Stimulated activated naive CD4-positive, alpha-beta T cell (primary cell): ENCODE measurements around the gene QRICH1.

Source experiments
- DNase-seq, 6 experiments: peaks; one replicate each; lab custom pipeline; 2025; lab: John Stamatoyannopoulos, UW

Gene QRICH1

DNA sequence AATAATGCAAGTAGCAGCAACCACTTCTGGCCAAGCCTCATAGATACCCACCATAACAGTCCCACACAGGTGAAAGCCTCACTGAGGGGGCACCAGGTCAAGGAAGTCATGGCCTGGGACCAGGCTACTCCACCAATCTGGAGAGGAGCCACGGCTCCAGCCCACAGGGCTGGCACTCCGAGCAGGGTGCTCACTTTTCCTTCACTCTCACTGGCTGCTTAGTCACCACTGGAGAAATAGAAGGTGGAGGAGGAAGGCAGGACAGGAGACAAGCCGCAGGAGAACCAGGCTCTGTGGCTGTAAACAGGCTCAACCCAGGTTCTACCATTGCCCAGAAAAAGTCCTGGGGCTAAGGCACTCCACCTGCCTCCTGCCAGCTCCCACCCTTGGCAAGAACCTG is 25.6 kb upstream of the QRICH1 start:
- DNase-seq, result no peak

DNA sequence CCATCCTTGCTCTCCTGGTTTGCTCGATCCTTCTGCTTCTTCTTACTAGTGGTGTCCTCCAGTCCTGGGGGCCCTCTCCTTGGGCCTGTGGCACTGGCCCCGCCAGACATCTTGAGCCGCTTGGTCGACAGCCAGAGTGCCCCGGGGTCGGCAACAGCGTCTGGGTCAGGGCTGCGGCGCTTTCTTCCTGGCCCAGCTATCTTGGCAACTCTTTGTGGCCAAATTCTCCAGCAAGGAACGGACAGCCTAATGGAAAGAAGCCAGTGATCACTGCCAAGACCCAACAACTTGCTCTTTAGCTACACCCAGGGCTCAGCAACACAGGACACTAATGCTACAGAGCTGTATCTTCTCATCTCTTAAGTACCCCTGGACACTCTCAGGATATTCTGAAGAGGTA is 25.2 kb upstream of the QRICH1 start:
- DNase-seq, result no peak

DNA sequence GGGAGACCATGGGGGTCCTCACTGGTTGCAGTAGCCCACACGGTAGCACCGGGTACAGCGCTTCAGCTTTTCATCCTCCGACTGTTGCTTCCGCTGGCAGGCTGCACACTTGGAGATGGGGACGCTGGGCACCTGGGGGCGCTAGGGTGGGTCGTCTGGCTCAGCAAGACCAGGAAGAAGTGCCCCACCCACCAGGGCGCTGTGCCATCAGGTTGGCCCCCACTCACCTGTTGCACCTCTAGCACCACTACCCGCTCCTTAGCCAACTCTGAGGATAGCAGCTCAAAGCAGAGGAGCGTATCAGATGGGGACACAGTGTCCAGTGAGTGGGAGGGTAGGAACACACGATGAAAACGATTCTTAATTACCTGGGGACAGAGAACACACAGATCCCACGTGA is 18.4 kb upstream of the QRICH1 start:
- no peak for DNase-seq

DNA sequence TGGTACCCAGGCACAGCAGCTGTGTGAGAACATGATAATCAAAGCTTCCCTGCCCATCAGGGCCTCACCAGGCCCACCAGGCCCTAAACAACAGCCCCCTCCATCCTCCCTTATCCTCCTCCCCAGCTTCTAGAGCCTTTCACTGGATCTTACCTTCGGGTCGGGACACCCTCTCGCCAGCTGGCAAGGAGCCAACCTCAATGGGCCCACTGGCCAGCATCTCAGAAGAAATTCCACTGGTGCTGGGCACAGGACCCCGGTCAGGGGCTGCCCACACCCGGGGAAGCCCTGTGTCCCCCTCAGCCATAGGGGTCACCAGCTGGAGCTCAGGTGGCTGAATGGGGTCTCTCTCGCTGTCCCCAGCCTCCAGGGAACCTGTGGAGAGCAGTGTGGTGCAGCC is 17.5 kb upstream of the QRICH1 start:
- DNase-seq, result no peak

DNA sequence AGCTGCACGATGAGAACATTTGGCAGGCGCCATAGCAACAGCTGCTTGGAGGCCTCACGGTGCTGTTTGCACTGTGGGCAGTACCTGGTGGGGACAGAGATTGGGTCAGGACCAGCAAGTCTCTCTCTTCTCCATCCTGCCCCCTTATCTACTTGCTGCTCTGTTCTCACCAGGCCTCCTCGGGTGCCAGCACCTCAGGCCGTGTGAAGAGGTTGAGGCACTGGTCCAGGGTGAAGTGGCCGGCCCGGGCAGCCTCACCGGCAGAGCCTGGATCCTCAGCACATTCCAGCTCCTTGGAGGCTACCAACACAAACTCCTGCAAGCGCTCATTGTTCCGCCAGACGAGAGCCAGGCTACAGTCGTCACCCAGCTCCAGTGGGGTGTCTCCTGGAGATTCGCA is 16.9 kb upstream of the QRICH1 start:
- no peak for DNase-seq

DNA sequence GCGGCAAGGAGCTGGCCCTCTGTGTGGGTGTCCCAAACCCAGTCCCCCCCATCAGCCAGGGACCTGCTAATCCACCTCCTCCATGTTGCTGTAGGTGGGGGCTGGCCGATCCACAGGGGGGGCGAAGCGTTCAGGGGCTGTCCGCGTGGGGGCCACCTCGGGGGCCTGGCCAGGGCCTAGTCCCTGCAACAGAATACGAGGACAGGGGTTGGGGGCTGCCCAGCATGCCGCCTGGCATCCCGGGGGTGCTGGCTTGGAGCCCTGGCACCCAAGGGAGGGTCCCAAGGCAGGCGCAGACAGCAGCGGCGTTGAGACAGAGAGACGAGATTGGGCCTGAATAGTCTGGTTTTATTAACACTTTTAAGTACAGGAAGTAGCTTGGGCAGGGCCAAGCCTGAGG is 14.5 kb upstream of the QRICH1 start:
- no peak for DNase-seq

DNA sequence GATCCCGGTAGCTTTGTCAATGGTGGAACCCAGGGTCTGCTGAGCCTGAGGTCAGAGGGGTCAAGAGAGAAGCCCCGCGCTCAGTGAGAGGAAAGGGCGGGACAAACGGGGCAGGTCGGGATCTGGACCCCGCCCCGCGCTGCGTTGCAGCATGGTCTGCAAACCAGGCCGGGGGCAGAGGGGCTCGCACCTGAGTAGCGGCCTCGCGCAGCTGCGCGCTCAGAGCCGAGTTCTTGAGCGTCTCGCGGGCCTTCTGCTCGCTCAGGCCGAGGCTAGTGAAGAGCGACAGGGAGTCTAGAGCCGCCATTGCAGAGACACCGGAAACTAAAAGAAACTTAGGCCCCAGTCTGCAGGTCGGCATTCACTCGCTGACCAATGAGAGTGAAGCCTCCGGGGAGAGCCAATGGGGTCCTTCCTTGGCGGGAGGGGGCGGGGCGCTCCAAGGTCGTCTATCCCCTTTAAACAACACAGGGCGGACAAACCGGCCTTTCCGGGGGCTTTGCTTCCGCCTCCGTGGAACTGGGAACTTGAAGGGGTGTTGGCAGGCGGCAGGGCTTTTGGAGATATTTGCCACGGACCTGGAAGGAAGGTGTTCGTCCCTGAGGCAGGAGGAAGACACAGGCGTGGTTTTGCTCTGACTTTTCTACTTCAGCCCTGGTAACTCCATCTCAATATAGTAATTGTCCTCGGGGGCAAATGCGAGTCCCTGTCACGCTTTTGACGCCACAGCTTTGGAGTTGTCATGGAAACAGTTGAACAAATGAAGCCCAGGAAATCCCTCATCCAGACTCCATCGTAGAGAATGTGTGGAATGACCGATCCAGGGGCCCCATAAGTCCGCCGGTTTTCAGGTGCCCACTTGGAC is 10.8 kb upstream of the QRICH1 start, which contains the start of gene QARS1:
Gene QARS1 (minus strand): TSS at position 331 of the 865 bp plus-strand sequence. CDS start 24 bp downstream, at position 307.
- peak; percentile 79 to 89 (median 84) for DNase-seq

DNA sequence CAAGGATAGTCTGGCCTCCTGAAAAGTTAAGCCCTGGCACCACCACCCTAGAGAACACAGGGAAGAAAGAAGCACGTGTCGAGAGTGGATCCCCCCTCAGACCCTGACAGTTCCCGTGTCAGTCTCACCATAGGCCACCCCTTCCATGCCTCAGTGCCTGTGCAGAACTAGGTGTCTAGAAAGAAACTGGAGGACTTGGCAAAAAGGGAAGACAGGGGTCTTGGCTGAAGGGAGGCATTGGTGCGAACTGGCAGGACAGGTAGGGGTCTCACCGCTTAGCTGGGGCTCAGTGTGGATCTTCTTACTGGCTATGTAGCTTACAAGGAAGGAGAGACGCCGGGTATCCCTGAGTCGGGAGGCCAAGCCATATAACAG is 10.2 kb upstream of the QRICH1 start:
- no peak for DNase-seq

DNA sequence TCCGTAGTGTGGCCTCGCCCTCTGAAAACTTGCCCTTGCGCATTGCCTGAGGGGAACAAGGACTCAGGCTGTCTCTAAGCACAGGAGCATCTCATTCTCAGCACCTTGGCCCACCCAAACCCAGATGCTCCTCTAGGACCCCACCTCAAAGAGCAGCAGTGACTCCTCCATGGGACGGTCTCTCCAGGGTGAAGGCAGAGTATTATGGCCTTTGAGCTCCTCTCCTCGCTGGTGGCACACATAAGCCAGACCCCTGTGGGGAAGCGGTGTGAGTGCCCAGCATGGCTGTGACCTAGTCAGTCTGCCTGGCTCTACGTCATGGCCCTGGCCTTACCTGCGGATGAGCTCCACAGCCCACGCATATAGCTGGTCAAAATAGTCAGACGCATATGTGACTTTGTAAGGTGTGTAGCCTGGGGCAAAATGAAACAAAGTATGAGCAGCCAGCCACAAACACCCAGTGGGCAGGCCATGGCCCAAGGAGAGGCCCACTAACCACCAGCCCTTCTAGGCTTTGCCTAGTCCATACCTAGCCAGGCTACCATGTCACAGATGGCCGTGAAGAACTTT is 6.3 kb upstream of the QRICH1 start:
- no peak for DNase-seq

DNA sequence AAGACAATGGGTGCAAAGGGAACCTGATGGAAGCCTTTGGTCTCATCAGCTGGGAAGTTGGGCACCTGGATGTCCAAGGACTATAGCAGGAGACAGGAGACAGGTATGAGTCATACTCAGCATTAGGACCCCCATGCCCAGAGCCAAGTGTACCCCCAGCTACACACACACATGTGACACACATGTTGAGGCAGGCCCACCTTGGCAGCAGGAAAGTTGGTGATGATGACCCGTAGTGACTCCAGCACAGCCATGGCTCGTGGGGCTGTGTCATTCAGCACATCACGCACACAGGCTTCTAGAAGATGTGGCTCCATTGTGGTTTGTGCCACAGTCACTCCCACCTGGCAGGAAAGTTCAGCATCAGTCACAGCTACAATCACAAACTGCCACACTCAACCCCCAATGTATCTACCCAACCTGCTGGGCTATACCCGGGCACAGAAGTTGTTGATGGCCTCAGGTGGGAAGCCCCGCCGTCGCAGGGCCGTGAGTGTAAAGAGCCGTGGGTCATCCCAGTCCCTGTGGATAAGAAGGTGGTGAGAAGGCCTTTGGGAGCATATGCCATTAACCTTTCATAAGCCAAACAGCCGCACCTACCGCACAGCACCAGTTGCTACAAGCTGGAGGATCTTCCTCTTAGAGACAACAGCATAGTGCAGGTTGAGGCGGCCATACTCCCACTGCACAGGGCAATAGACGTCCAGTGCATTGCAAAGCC is 5.2 kb upstream of the QRICH1 start:
- DNase-seq, result no peak

DNA sequence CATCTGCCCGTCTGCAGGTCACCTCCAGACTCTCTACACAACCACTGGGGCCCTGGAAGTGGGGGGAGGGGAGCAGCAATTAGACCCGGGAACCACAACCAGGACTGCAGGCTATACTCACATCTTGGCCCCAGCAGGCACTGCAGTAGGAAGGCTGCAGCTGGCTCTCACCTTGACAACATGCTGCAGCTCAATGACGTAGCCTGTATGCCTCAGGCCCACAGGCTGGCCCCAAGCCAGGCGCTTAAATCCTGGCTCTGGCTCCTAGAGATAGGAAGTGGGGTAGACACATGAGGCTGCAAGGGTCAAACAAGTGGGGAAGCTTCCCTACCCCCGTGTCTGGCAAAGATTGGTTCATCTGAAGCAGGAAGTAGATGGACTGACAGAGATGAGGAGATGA is 4.6 kb upstream of the QRICH1 start:
- no peak for DNase-seq

DNA sequence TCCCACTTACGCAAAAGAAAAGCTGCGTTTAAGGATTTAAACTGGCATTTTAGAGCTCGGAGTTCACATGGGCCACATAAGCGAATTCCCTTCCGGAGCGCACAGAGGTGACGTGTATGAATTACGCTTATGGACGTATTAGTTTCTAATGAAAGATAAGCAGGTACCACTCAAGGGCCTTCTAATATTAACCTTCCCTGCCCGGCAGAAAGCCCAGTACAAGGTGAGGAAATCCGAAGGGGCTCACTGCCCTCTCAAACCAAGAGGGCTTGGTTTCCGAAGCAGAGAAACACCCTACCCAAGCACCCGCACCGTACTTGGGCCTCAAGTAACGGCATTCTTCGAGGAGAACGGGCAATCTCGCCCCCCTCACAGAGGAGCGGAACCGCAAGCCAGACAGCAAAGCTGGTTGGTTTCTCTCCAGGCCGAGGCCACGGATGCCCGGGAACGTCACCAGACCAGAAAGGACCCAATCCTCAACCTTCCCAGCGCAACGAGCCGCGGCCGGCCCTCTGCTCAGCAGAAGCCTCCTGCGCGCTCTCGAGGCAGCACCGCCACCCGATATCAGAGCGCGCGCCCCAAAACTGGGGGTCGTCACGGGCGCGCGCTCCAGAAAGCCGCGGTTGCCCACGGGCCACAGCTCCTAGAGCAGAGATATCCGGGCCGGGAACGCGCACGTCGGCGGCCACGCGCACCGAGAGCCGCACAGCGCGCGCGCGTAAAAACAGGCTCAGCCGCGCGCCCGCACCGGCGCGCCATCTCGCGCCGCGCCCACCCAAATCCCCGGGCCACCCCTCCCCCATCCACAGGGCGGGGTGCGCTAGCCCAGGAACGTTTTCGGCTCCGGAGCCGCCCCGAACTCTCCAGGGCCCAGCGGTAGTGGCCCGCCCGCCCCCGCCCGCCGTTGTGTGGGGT is 676 bp downstream of the QRICH1 start:
- peak; percentile 66 to 89 (median 82) for DNase-seq

DNA sequence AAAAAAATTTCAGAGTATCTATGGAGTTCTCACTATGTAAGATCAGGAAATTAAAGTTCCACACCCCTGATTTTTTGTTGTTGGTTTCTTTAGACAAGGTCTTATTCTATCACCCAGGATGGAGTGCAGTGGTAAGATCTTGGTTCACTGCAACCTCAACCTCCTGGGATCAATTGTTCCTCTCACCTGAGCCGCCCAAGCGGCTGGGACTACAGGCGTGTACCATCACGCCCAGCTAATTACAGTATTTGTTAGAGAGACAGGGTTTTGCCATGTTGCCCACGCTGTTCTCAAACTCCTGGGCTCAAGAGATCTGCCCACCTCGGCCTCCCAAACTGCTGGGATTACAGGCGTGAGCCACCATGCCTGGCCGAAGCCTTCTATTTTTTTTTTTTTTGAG is 12.4 kb downstream of the QRICH1 start:
- no peak for DNase-seq

DNA sequence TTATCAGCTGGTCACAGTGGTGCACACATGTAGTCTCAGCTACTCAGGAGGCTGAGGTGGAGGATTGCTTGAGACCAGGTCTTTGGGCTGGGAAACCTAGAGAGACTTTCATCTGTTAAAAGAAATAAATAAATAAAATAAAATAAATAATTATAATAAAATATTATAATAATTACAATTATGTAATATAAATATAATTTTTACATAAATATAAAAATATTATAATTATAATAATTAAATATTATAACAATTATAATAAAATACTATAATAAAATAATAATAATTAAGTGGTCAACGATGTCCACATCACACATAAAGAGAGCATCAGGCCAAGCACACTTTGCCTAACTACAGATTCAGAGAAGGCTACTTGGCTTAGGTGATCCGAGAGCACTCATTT is 14.6 kb downstream of the QRICH1 start:
- DNase-seq, result no peak

DNA sequence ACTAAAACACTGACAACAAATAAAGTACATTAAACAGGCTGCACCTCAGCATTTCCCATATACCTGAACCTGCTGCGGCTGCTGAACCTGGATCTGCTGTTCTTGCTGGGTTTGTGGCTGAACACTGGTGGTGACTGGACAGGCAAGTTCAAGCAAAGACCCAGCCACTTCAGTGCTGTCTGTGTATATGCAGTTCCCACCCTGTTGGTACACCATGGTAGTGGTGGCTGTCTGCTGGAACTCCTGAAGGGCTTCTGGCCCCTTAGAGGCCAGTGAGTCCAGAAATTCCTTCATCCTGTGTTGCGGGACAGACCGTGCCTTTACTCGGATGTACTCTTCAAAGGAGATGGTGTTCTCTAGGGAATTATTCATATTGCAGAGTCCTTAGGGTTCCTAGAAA is 17.2 kb downstream of the QRICH1 start:
- no peak for DNase-seq

DNA sequence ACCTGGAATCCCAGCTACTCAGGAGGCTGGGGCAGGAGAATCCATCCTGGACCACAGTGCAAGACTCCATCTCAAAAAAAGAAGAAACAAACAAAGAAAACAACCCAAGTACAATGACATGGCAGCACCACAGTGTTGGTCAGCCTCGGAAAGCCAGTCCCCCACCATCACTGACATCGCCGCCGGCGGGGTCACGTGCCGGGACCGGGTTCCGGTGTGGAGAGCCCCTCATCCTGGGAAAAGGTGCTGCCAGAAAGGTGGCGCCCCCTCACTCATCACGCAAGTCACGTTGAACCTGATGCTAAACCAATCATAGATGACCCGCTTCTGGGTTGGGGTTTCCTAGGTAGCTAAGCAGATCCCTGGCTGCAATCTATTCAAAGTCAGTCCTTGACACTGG is 17.8 kb downstream of the QRICH1 start:
- DNase-seq, result no peak

DNA sequence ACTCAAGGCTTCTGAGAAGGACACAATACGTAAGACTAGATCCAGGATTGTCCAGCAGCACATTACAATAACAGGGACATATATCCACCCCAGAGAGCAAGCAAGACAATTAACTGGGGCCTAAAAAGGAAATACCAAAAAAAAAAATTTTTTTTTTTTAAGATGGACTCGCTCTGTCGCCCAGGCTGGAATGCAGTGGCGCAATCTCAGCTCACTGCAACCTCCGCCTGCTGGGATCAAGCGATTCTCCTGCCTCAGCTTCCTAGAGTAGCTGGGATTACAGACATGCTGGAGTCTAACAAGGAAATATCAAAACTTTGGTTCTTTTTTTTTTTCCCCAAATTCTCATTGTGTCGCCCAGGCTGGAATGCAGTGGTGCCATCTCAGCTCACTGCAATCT is 35.9 kb downstream of the QRICH1 start:
- no peak for DNase-seq

DNA sequence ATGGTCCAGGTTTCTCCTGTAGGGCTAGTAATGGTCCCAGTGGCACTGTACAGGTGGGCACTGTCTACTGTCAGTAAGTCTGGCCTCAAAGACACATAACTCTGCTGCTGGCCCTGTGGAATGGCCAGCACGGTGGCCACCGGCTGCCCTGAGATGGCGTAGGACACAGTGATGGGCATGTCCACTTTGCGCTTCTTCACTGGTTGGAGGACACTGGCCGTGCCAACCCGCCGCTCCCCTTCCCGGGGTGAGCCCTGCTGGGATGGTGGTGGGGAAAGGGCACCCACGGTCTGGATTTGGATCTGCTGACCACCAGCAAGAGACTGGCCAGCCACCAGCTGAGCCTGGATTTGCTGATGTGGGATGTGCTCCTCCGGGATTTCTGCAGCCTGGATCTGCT is 36.6 kb downstream of the QRICH1 start:
- DNase-seq, result no peak

DNA sequence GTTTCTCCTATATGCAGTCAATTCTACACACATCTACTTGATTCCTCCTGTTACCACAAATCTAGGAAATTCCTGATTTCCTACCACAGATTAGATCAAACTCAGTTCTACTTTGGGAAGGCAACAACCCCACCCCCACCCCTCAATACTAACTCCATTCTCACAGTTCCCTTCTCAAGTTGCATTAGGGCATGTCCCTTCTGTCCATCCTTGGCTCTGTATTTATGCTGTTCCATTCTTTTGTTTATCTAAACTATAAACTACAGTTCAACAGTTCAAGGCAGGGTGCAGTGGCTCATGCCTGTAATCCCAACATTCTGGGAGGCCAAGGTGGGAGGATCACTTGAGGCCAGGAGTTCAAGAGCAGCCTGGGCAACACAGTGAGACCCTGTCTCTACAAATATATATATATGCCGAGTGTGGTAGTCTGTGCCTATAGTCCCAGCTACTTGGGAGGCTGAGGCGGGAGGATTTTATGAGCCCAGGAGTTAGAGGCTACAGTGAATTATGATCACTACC is 39.5 kb downstream of the QRICH1 start:
- DNase-seq, result no peak

DNA sequence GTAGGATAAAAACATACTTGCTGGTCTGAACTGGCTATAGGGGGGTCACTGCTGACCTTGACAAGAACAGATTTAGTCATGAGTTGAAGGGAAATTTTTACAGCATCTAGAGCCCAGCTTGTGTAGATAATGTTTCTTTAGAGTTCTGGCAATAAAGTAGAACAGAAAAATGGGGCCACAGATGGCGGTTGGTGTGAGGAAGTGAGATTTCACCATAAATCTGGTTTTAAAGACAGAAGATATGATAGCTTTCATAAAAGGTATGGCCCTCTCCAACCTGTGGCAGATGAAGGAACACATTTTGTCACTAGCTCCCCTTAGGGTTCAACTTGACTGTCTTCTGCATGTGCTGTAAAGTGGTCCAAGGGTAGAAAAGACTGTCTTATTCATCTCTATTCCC is 40.3 kb downstream of the QRICH1 start:
- no peak for DNase-seq

DNA sequence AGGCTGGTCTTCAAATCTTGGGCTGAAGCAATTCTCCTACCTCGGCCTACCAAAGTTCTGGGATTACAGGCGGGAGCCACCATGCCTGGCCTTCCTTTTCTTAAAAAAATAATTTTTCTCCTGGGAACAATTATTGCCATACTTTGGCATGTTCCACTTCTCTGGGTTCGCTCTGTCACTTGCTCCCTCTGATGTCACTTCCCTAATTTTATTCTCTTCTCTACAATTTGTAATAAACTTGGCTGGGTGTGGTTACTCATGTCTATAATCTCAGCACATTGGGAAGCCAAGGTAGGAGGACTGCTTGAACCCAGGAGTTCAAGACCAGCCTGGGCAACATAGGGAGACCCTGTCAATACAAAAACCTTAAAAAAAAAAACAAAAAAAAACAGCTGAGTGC is 58.6 kb downstream of the QRICH1 start:
- no peak for DNase-seq

DNA sequence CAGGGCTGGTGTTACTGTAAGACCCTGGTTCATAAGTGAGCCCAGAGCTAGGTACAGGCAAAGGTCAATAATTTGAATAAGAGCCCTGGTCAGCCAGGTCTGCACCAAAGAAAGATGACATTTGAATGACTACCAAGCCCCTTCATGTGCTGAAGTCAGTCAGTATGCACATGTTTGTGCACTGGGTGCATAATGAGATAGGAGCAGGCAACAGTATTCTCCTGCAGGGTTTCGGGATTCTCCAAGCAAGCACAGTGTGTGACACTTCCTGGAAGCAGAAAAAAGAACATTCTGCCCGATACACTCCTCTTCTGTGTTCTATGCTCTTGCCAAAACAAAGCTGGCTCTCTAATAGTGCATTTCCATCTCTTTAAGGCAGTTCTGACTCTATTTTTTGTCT is 59.2 kb downstream of the QRICH1 start:
- DNase-seq, result no peak
